Measurements from ENCODE around the gene TRMT112.
"Not testable (repeated sequence)": the region's sequence is repeated elsewhere in the genome, so short reads cannot be mapped to it uniquely, and the experiment has no call there.

TRMT112 gene

DNA sequence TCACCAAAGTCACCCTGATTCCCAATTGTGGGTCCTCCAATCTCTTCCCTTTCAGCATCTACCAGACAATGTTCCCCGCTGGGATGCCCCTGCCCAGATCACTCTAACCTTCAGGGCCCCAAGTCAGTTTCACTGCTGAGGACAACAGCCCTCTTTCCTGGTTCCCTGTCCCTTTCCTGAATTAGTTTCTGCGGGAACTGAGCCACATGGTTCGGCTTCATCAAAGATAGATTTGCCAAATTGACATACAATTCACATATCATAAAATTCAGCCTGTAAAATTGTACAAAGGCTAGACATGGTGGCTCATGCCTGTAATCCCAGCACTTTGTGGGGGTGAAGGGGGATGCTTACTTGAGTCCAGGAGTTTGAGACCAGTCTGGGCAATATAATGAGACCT lies 10.6 kb upstream of the TRMT112 start:
- no peak for DNase-seq

DNA sequence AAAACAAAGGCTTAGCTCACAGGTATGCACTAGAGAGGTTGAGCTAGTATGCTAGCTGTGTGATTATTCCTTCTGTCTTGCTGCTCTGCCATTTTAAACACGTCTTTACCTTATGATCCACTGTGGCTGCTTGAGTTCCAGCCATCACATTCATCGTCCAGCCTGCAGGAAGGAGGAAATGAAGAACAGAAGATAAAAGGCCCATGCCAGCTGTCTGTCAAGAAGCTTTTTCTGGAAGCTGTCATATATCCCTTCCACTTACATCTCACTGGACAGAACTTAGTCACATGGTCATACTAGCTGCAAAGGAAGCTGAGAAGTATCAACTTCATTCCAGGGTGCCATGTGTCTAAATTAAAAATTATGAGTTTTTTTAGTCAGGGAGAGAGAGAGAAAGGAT lies 10.0 kb upstream of the TRMT112 start:
- DNase-seq = no peak

DNA sequence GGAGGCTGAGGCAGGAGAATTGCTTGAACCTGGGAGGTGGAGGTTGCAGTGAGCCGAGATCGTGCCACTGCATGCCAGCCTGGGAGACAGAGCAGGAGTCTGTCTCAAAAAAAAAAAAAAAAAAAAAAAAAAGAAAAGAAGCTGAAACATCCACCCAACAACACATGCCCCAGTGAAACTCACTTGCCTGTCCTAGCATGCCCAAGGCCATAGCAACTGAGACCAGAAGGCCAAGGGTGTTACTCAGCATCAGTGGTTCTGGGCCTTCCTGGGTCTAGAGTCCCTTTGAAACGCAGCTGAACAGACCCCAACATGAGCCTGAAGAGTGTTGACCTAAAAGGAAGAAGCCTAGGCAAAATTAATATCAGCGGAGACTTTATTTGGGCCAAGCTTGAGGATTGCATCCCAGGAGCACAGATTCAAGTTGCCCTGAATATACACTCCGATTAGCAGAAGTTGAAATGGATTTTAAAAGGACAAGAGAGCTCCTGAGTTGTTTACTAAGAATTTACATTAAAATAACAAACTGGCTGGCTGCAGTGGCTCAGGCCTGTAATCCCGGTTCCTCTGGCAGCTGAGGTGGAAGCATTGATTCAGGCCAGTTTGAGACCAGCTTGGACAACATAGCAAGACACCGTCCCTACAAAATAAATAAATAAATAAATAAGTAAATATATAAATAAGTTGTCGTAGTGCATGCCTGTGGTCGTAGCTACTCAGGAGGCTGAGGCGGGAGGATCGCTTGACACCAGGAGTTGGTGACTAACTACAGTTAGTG lies 7.5 kb upstream of the TRMT112 start:
- no peak for DNase-seq

DNA sequence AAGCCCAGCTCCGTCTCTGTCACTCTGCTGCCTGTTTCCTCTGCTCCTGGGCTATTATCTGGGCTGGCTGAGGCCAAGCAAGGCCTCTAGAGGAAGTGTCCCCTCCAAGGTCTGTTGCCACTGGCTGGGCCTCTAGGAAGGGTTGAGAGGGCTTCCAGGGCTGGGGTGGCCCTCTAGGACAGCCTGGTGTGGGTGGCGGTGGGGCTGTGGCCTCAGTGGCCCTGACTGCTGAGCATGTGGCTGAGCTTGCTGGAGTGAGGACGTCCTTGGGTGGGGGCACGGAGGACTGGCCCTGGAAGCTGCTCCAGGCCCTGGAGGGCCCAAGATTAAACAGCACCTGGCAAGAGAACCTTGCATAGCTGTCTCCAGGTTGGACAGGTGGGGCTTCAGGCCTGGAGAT lies 6.6 kb upstream of the TRMT112 start:
- DNase-seq = not testable (repeated sequence)

DNA sequence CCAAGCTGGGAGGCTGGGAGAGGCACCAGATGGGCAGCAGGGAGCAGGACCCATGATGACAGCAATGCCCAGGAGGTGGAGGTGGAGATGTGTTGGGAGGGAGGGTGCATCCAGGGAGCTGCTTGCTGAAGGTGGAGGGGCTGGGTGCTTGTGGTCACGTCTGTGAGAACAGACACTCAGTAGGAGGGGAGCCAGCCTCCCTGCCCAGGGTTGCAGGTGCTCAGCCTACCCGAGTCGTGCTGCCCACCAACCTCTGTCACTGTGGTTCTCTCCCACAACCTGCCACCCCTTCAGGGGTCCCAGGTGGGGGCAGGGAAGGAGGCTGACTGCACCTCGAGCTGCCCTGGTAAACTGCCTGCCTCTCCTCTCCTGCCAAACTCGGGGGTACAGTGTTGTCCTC lies 6.0 kb upstream of the TRMT112 start:
- no peak for DNase-seq

DNA sequence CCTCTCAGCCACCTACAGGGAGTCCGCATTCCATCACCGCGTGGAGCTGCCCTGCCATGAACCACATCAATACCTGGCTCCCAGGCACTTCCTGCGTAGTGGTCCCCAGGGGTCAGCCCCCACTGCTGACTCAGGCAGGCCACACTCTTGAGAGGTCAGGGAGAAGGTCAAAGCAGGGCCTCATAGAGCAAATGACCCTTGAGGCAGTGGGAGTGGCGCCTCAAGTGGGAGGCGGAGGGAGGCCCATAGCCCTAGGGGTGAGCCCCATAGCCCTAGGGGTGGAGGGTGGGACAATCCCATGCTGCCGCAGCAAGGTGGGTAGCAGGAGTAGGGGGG lies 5.5 kb upstream of the TRMT112 start:
- no peak for DNase-seq

DNA sequence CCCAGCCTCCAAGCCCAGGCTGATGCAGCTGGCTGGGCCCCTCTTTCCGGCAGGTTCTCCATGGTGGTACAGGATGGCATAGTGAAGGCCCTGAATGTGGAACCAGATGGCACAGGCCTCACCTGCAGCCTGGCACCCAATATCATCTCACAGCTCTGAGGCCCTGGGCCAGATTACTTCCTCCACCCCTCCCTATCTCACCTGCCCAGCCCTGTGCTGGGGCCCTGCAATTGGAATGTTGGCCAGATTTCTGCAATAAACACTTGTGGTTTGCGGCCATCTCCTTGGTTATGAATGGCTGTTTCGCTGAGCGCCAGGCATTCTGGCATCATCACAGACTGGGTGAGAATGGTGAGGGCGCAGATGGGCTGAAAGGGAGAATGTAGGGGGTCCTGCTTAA lies 4.2 kb upstream of the TRMT112 start:
- DNase-seq = no peak

DNA sequence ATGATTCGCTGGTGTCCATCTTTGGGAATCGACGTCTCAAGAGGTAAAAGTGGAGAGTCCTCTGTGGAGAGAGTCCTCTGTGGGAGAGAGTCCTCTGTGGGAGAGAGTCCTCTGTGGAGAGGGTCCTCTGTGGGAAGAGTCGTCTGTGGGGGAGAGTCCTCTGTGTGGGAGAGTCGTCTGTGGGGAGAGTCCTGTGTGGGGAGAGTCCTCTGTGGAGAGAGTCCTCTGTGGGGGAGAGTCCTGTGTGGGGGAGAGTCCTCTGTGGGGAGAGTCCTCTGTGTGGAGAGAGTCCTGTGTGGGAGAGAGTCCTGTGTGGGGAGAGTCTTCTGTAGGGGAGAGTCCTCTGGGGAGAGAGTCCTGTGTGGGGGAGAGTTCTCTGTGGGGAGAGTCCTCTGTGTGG lies 3.7 kb upstream of the TRMT112 start:
- no peak for DNase-seq

DNA sequence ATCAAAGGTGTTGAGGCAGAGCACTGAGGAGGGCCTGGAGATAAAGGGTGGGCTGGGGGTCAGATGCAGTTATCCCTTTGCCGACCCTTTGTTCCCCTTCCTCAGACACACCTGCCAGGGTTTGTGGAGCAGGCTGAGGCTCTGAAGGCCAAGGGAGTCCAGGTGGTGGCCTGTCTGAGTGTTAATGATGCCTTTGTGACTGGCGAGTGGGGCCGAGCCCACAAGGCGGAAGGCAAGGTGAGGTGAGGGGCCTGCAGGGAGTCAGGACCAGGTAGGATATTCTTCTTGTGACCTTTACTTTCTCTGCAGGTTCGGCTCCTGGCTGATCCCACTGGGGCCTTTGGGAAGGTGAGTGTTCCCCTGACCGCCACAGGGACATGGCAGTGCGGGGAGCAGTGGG lies 3.2 kb upstream of the TRMT112 start:
- no peak for DNase-seq

DNA sequence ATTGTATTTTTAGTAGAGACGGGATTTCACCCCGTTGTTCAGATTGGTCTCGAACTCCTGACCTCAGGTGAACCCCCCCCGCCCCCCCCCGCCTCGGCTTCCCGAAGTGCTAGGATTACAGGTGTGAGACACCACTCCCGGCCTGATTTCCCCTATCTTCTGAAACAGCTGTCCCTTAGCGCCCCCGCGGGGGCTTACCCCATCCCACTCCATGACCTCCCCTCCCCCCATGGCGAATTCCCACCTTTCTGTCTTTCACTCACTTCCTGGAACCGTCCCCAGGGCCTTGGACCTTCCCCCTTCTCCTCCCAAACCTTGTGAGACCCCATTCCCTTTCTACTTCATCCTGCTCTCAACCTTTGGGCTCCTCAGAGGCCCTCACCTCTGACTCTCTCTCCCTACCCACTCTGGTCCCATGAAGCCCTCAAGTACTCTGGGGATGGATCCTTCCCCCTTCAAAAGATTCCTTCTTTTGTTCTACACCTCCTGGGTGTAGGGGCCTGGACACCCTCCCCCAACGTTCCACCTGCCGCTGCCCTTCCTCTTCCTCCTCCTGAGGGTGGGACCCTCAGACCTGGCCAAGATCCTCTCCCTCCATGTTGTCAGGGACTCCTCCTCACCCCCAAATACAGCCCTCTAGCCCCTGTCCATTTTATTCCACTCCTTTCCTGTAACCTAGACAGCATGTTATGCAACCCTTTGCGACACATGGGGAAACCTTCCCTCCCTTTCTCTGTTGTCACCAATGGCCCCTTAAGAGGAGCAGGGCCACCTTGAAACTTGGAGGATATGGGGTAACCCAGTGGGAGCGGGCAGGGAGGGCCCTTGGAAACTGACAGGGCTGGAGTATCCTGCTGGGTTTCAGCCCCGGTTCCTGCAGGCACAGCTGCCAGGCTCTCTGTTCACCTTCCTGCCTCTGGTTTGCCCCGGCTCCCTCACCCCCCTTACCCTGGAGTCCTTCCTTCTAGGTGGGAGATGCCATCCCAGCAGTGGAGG lies 1.7 kb upstream of the TRMT112 start:
- DNase-seq = no peak

DNA sequence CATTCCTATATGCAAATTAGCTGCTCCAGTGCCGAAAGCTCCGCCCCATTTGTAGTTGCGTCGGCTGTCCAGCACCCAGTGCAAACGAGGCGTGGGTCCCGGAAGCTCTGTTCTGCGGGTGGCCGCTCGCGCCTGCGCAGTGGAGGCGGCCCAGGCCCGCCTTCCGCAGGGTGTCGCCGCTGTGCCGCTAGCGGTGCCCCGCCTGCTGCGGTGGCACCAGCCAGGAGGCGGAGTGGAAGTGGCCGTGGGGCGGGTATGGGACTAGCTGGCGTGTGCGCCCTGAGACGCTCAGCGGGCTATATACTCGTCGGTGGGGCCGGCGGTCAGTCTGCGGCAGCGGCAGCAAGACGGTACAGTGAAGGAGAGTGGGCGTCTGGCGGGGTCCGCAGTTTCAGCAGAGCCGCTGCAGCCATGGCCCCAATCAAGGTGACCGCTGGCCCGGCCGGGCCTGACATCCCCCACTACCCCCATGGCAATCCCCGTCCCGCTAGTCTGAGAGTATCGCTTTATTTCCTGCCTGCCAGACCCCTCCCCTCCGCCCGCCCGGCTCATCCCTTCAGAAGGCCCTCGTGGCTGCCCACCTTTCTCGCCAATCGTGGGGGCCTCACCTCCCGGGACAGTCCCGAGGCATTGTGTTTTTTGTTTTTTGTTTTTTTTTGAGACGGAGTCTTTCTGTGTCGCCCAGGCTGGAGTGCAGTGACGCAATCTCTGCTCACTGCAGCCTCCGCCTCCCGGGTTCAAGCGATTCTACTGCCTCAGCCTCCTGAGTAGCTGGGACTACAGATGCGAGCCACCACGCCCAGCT lies 804 bp upstream of the TRMT112 start, which contains the start of gene PRDX5:
Gene PRDX5 (plus strand): TSS at position 161 of the 805 bp plus-strand sequence. CDS start 95 bp downstream, at position 256.
- DNase-seq = peak; percentile 95 to 96

DNA sequence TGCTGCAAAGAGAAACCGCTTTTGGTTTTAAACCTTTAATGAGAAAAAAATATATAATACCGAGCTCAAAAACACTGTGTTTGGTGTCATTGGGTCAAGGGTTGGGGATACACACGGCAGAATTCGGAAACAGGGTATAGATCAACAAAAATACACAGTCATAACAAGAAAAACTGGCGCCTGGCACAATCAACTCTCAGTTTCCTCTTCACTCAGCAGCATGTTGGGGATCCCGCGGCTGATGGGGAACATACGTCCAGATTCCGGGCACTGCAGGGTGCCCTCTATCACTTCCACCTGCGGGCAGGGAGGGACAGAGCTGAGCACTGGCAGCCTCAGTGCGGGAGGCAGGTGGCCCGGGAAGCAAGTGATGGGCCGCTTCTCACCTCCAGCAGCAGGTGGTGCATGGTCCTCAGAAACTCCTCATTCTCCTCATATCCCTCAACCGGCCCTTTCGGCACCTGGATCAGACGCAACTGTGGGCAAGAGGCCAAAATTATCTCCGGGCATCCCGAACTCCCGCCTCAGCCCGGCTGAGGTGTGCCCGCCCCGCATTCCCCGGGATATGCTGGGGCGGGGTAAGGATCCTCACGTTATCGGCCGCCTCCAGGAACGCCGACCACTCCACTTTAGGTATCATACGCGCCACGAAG lies 561 bp downstream of the TRMT112 start:
- peak in 1 of 2 experiments; percentile 25 for DNase-seq

DNA sequence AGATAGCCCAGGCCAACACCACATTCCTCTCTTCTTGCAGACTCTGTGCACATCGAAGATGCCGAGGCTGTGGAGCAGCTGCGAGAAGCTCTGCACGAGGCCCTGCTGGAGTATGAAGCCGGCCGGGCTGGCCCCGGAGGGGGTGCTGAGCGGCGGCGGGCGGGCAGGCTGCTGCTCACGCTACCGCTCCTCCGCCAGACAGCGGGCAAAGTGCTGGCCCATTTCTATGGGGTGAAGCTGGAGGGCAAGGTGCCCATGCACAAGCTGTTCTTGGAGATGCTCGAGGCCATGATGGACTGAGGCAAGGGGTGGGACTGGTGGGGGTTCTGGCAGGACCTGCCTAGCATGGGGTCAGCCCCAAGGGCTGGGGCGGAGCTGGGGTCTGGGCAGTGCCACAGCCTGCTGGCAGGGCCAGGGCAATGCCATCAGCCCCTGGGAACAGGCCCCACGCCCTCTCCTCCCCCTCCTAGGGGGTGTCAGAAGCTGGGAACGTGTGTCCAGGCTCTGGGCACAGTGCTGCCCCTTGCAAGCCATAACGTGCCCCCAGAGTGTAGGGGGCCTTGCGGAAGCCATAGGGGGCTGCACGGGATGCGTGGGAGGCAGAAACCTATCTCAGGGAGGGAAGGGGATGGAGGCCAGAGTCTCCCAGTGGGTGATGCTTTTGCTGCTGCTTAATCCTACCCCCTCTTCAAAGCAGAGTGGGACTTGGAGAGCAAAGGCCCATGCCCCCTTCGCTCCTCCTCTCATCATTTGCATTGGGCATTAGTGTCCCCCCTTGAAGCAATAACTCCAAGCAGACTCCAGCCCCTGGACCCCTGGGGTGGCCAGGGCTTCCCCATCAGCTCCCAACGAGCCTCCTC lies 1.5 kb downstream of the TRMT112 start:
- DNase-seq = not testable (repeated sequence)

DNA sequence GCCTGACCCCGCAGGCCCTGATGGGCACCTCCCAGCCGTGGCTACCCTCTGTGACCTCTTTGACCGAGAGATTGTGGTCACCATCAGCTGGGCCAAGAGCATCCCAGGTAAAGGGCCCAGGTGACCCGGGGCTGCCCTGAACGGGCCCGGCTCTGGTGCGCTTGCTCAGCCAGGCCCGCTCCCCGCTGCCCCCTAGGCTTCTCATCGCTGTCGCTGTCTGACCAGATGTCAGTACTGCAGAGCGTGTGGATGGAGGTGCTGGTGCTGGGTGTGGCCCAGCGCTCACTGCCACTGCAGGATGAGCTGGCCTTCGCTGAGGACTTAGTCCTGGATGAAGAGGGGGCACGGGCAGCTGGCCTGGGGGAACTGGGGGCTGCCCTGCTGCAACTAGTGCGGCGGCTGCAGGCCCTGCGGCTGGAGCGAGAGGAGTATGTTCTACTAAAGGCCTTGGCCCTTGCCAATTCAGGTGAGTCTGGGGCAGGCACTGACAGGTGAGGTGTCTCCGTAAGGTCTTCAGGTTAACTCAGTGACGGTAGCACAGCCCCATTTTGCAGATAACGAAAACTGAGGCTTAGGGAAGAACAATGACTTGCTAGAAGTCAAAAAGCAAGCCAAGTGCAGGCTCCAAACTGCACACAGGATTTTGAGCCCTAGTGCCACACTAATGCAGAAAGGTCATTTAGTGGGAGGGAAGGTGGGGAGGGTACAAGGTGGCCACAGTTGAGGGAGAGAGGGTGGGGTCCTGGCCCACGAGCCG lies 2.4 kb downstream of the TRMT112 start:
- no peak for DNase-seq

DNA sequence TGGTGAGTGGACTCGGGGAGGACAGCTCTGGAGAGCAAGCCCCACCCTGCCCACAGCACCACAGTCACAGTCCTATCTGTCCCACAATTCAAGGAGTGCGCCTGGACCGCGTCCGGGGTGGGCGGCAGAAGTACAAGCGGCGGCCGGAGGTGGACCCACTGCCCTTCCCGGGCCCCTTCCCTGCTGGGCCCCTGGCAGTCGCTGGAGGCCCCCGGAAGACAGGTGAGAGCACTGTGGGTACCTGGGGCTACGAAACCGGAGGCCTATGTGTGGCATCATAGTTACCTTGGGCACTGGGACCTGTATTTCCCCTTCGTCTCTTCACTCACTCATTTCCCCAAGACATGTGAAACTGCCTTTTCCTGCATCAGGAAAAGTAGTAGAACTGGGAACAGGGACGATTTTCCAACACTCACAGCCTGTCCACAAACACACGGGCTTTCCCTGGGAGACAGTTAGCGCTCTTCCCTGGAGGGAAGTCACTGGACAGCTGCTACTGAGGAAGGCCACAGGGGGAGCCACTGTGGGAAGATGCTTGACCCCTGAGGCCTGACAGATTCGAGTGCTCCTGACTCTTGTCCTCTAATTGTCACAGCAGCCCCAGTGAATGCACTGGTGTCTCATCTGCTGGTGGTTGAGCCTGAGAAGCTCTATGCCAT lies 3.1 kb downstream of the TRMT112 start:
- no peak for DNase-seq

DNA sequence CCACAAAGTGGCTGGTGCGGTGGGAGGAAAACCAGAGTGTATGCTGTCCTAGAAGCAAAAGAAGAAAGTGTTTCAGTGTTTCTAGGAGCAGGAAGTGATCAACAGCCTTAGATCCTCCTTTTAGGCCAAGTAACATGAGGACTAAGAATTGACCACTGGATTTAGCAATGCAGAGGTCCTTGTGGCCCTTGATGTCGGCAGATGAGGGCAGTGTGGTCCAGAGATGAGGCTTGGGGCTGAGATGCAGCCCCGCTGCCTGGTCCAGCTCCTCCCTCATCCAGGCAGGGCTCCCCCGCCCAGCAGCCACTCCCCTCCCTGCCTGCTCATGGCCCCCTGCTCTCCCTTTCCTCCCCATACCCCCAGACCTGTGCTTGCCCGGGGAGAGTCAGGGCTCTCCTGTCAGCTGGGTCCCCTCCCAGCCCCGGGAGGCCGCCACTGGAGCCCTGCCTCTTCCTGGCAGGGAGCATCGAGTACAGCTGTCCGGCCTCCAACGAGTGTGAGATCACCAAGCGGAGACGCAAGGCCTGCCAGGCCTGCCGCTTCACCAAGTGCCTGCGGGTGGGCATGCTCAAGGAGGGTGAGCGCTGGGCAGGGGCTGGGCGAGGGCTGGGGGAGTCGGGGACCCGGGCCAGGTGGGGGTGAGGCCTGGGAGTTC lies 3.7 kb downstream of the TRMT112 start:
- no peak for DNase-seq

DNA sequence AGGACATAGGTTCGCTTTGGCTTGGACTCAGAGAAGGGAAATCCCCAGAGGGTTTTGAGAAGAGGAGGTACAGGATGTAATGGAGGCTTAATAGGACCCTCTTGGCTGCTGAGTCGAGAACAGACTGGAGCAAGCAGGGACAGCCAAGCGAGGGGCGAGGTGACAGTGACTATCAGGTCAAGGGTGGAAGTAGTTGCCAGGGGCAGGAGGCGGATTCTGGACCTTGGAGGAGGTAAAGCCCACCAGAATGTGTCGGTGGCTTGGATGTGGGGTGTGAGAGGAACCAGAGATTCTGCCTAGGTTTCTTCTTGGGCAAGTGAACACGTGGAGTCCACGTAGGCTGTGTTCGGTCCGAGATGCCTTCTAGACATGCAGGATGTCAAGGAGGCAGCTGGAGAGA lies 4.4 kb downstream of the TRMT112 start:
- DNase-seq = no peak

DNA sequence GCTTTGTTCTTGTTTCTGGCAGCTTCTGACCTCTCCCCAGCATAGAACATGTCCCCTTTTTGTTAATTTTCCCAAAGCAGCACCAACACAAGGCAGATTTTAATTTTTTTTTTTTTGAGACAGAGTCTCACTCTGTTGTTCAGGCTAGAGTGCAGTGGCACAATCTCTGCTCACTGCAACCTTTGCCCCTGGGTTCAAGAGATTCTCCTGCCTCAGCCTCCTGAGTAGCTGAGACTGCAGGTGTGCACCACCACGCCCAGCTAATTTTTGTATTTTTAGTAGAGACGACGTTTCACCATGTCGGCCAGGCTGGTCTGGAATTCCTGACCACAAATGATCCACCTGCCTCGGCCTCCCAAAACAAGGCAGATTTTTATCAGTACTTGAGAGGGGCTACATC lies 9.6 kb downstream of the TRMT112 start:
- DNase-seq = not testable (repeated sequence)

DNA sequence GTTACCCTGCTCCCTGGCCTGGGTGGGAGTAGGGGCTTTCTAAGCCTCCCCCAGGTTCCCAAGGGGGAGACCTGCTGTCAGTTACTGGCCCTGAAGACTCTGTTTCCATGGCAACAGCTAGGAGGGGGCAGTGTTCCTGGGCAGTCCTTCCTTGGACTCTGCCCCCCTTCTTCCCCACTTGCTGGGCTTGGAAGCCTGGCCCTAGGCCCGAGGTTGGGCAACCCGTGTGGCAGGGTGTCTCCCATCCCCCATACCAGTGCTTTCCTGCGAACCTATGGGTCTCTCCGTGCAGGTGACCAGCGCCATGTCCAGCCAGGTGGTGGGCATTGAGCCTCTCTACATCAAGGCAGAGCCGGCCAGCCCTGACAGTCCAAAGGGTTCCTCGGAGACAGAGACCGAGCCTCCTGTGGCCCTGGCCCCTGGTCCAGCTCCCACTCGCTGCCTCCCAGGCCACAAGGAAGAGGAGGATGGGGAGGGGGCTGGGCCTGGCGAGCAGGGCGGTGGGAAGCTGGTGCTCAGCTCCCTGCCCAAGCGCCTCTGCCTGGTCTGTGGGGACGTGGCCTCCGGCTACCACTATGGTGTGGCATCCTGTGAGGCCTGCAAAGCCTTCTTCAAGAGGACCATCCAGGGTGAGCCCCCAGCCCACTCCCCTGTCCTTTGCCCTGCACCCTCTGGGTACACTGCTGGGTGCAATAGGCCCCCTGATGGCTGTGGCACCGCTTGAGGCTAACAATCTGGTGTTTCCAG lies 10.3 kb downstream of the TRMT112 start:
- DNase-seq = no peak
